Measurements from ENCODE around the gene ERG. TPM values are rescaled to one million over a fixed set of nuclear protein-coding genes. Genes with fewer than 3 reads are reported as not detected.

Gene ERG
- total RNA-seq, 4 donors from 2014 or later, result 3.7 to 13.3 (median 10.6) TPM

DNA sequence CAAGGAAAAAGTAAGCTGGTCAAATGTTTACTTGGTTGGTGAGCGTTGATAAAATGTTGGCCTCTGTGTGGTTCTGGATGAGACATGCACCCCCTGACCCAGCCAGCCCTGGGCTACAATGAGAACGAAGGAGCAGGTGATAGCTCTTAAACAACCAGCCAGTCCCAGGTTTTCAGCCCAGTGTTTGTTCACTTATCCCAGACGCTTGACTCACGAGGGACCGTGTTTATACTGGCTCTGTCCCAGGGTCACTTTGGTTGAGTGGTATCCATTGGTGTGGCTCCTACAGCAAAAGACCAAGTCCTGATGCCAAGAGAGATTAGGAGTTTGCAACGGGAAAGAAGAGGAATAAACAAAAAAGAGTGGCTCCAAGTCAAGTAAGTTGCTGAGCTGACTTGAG is 154.6 kb downstream of the ERG start:
- Histone ChIP-seq H3K4me3 (no peak overlapping the region), H3K36me3 (no peaks in the 10 kb centered on the region), H3K27me3 (peaks cover 0 to 13% (median 0%) of the 10 kb centered on the region in 4 donors), H3K4me1 (no peaks in the 10 kb centered on the region), H3K27ac (replicated peaks in 1 of 4) (no peak overlapping the region), H3K9me3 (no peaks in the 10 kb centered on the region)
- intact Hi-C loops (cut with DNase I), result no loop called here
- DNase-seq (ENCODE audit: extremely low spot score), result no peak
- TF ChIP-seq EP300 (IDR thresholded peaks at IDR 0.05) (no peak), CTCF (IDR thresholded peaks at IDR 0.05) (no peak), POLR2AphosphoS5 (IDR thresholded peaks at IDR 0.05) (no peak), POLR2A (IDR thresholded peaks at IDR 0.05; ENCODE audit: low read depth) (no peak)
- 73% methylated on average over 6 of the region's 6 CpGs for WGBS

- H3K9me3 ChIP-seq, result no peaks in the 10 kb centered on the region
- intact Hi-C loops (cut with DNase I), result no loop called here
- peaks cover 0 to 8% (median 0%) of the 10 kb centered on the region in 4 donors for H3K27me3 ChIP-seq
- WGBS, result 84% methylated on average over 1 of the region's 1 CpG
- H3K4me1 ChIP-seq, result no peaks in the 10 kb centered on the region
- no peak for TF ChIP-seq CTCF (IDR thresholded peaks at IDR 0.05)
- no peak for TF ChIP-seq POLR2A (IDR thresholded peaks at IDR 0.05; ENCODE audit: low read depth)
- no peak for TF ChIP-seq POLR2AphosphoS5 (IDR thresholded peaks at IDR 0.05)
- TF ChIP-seq EP300 (IDR thresholded peaks at IDR 0.05), result no peak
- H3K36me3 ChIP-seq, result no peaks in the 10 kb centered on the region
- H3K4me3 ChIP-seq, result no peak overlapping the region
- H3K27ac ChIP-seq (replicated peaks in 1 of 4), result no peak overlapping the region
- no peak for DNase-seq (ENCODE audit: extremely low spot score)
Measured at GRCh38 chr21:38342739-38343138, 155.5 kb downstream of the ERG start.

DNA sequence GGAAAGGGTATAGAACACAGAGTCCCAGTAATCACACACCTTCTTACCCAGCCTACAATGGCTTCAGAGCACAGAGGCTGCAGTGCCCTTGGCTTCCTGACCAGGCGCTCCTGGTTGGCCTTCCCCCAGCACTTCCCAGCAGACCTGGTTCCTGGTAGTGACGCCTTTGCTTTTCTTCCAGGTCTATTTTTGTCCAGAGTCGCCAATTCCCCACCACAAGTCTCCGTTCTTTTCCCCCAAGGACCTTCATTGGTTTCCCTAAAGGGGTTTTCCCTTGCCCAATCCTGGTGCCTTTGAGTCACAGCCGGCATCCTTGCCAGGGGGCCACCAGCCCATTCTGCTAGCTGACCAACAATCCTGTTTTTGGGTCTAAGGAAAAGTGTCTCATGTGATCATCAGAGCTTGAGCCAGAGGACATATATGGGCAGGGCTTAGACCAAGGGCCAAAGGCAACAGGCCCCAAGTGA is 156.7 kb downstream of the ERG start:
- TF ChIP-seq CTCF (IDR thresholded peaks at IDR 0.05) (no peak), POLR2A (IDR thresholded peaks at IDR 0.05; ENCODE audit: low read depth) (no peak), EP300 (IDR thresholded peaks at IDR 0.05) (no peak), POLR2AphosphoS5 (IDR thresholded peaks at IDR 0.05) (peak in 1 of 2 donors; percentile 34)
- no peaks in the 10 kb centered on the region for H3K9me3 ChIP-seq
- DNase-seq (ENCODE audit: extremely low spot score), result no peak
- no peaks in the 10 kb centered on the region for H3K36me3 ChIP-seq
- 80% methylated on average over 5 of the region's 5 CpGs for WGBS
- no peaks in the 10 kb centered on the region for H3K4me1 ChIP-seq
- no peak overlapping the region for H3K4me3 ChIP-seq
- H3K27me3 ChIP-seq, result peaks cover 0 to 5% (median 0%) of the 10 kb centered on the region in 4 donors
- no peak overlapping the region for H3K27ac ChIP-seq (replicated peaks in 1 of 4)
- intact Hi-C loops (cut with DNase I), result no loop called here

DNA sequence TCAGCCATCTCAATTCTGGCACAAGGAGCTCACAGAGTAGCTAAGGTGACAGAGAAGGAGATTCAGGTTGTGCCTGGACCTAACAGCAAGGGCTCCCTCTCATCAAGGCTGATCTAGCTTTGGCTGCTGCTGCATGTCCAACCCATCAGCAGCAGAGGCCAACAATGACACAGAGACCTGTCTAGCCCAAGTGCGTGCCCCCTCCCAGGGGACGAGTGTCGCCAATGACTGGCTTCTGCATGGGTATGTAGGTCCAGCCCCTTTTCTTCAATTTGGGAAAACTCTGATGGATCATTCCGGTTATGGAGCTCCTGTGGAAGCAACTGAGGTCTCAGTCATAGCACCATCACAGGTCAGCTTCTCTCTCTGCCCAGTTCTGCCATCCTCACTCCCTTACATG is 158.1 kb downstream of the ERG start:
- 100% methylated on average over 2 of the region's 4 CpGs for WGBS
- no peaks in the 10 kb centered on the region for H3K4me1 ChIP-seq
- no peaks in the 10 kb centered on the region for H3K9me3 ChIP-seq
- peaks cover 0 to 2% (median 0%) of the 10 kb centered on the region in 4 donors for H3K27me3 ChIP-seq
- H3K36me3 ChIP-seq, result no peaks in the 10 kb centered on the region
- no peak for DNase-seq (ENCODE audit: extremely low spot score)
- H3K27ac ChIP-seq (replicated peaks in 1 of 4), result no peak overlapping the region
- intact Hi-C loops (cut with DNase I), result no loop called here
- no peak overlapping the region for H3K4me3 ChIP-seq
- no peak for TF ChIP-seq CTCF (IDR thresholded peaks at IDR 0.05)
- no peak for TF ChIP-seq POLR2AphosphoS5 (IDR thresholded peaks at IDR 0.05)
- no peak for TF ChIP-seq EP300 (IDR thresholded peaks at IDR 0.05)
- TF ChIP-seq POLR2A (IDR thresholded peaks at IDR 0.05; ENCODE audit: low read depth), result no peak

DNA sequence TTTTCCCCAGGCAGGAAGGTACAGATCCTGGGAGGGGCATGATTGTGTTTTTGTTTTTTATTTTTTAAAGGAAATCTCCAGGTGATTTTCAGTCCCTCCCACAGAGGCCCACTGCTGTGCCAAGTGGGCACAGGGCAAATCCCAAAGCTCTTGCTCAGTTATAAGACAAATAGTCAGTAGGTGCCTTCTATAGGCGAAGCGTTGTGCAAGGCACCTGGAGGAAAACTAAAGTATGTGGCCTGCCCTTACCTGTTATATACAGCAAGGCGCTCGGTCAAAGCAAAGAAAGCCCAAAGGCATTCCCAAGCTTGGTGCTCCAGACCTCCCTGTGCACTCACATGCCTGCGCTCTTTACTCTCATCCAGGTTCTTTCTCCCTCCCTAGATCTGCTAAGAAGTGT is 160.5 kb downstream of the ERG start:
- Histone ChIP-seq H3K9me3 (no peaks in the 10 kb centered on the region), H3K4me1 (no peaks in the 10 kb centered on the region), H3K4me3 (no peak overlapping the region), H3K36me3 (no peaks in the 10 kb centered on the region), H3K27ac (replicated peaks in 1 of 4) (no peak overlapping the region), H3K27me3 (no peaks in the 10 kb centered on the region)
- intact Hi-C loops (cut with DNase I), result no loop called here
- WGBS, result 98% methylated on average over 5 of the region's 5 CpGs
- TF ChIP-seq EP300 (IDR thresholded peaks at IDR 0.05) (no peak), POLR2AphosphoS5 (IDR thresholded peaks at IDR 0.05) (no peak), POLR2A (IDR thresholded peaks at IDR 0.05; ENCODE audit: low read depth) (no peak), CTCF (IDR thresholded peaks at IDR 0.05) (no peak)
- no peak for DNase-seq (ENCODE audit: extremely low spot score)

Measured in esophagus muscularis mucosa (tissue), 4 donors.